Duodenal mucosa (tissue), 2 donors: ENCODE measurements around the gene MAZ.

ENCODE experiments used
- H3K27ac ChIP-seq: one replicate; pipeline ENCODE4 v1.7.0; 2013; ENCODE audit warnings: low read depth, low read length
- H3K27me3 ChIP-seq, 2 donors: one replicate each; pipeline ENCODE4 v1.7.0; 2013; ENCODE audit warnings: low read length in 2 of 2, control low read depth in 1 of 2; ENCODE audit not compliant: insufficient read depth in 2 of 2, control insufficient read depth in 1 of 2
- H3K36me3 ChIP-seq, 2 donors: one replicate each; pipeline ENCODE4 v1.7.0; 2013; ENCODE audit warnings: low read length in 2 of 2, control low read depth in 1 of 2; ENCODE audit not compliant: insufficient read depth in 2 of 2, control insufficient read depth in 1 of 2
- H3K4me1 ChIP-seq, 2 donors: one replicate each; pipeline ENCODE4 v1.7.0; 2013; ENCODE audit warnings: low read length in 2 of 2, control low read depth in 1 of 2; ENCODE audit not compliant: insufficient read depth in 2 of 2, control insufficient read depth in 1 of 2
- H3K4me3 ChIP-seq, 2 donors: one replicate each; pipeline ENCODE4 v1.7.0; 2013; ENCODE audit warnings: low read length in 2 of 2, low read depth in 1 of 2
- H3K9ac ChIP-seq, 2 donors: one replicate each; pipeline ENCODE4 v1.7.0; 2013; ENCODE audit warnings: low read length in 2 of 2, low read depth in 1 of 2
- H3K9me3 ChIP-seq, 2 donors: one replicate each; pipeline ENCODE4 v1.7.0; 2013; ENCODE audit warnings: low read length in 2 of 2, control low read depth in 1 of 2; ENCODE audit not compliant: control insufficient read depth in 1 of 2

The MAZ gene

GRCh38 chr16:29854520-29855100 lies 48.3 kb downstream of the MAZ start:
- no peaks in the 10 kb centered on the region for H3K9me3 ChIP-seq

GRCh38 chr16:29857133-29857760 lies 50.9 kb downstream of the MAZ start:
- peaks cover 14 to 22% of the 10 kb centered on the region in 2 donors for H3K4me1 ChIP-seq
- H3K27ac ChIP-seq = no peak overlapping the region
- no peak overlapping the region for H3K4me3 ChIP-seq
- no peak overlapping the region for H3K9ac ChIP-seq
- peaks cover 5 to 27% of the 10 kb centered on the region in 2 donors for H3K36me3 ChIP-seq
- H3K9me3 ChIP-seq = no peaks in the 10 kb centered on the region
- H3K27me3 ChIP-seq = no peaks in the 10 kb centered on the region

More at GRCh38 chr16:29854520-29855100, 48.3 kb downstream of the MAZ start:
- H3K4me3 ChIP-seq = no peak overlapping the region
- H3K9ac ChIP-seq = no peak overlapping the region
- H3K4me1 ChIP-seq = peaks cover 0 to 5% of the 10 kb centered on the region in 2 donors
- H3K27me3 ChIP-seq = no peaks in the 10 kb centered on the region
- H3K27ac ChIP-seq = no peak overlapping the region
- H3K36me3 ChIP-seq = peaks cover 5 to 16% of the 10 kb centered on the region in 2 donors

DNA sequence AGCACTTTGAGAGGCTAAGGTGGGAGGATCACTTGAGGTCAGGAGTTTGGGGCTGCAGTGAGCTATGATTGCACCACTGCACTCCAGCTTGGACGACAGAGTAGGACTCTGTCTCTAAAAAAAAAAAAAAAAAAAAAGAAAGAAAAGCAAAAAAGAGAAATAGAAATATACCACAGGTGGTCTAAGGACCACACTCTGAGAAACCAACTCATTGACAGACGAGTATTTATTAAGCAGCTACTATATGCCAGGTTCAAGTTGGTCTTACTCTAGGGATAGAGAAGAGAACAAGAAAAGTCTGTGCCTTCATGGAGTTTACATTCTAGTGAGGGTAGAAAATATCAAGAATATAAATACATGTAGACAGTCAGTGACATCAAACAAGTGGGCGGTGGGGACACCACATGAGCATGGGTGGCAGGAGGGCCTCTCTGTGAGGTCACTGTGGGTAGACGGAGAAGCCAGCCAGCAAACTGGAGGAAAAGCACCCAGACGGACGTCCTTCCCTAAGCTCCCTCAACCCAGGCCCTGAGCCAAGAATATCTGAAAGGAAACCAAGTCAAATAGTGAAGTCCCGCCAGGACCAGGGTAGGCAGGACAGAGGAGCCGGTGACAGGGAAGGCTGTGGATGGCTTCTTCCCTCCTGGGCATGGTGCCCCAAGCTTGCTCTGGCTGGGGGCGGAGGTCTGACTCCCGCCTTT lies 52.0 kb downstream of the MAZ start:
- H3K9ac ChIP-seq = no peak overlapping the region
- no peaks in the 10 kb centered on the region for H3K27me3 ChIP-seq
- peaks cover 5 to 27% of the 10 kb centered on the region in 2 donors for H3K36me3 ChIP-seq
- no peaks in the 10 kb centered on the region for H3K9me3 ChIP-seq
- no peak overlapping the region for H3K27ac ChIP-seq
- no peak overlapping the region for H3K4me3 ChIP-seq
- peaks cover 16 to 25% of the 10 kb centered on the region in 2 donors for H3K4me1 ChIP-seq

DNA sequence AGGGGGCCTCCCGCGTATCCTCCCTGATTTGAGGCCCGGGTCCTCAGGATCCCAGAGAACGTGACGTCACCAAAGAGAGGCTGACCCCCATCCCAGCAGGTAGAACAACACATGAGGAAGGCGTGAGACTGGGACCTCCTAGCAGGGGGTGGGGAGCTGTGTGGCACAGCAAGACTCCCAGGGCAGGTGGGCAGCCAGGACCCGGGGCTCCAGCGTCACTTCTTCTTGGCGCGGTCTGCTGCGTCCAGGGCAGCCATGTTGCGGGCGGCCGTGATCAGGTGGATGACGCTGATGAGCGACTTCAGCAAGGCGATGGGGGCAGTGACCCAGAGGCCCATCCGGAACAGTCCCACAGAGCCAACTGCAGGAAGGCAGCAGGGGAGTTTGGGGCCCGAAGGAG lies 52.6 kb downstream of the MAZ start:
- H3K36me3 ChIP-seq = peaks cover 5 to 27% of the 10 kb centered on the region in 2 donors
- H3K9me3 ChIP-seq = no peaks in the 10 kb centered on the region
- no peak overlapping the region for H3K4me3 ChIP-seq
- H3K27me3 ChIP-seq = no peaks in the 10 kb centered on the region
- H3K9ac ChIP-seq = no peak overlapping the region
- H3K27ac ChIP-seq = no peak overlapping the region
- H3K4me1 ChIP-seq = peaks cover 19 to 29% of the 10 kb centered on the region in 2 donors

GRCh38 chr16:29860218-29860617 lies 53.9 kb downstream of the MAZ start:
- H3K4me1 ChIP-seq = peaks cover 19 to 29% of the 10 kb centered on the region in 2 donors
- H3K27ac ChIP-seq = no peak overlapping the region
- no peaks in the 10 kb centered on the region for H3K9me3 ChIP-seq
- H3K36me3 ChIP-seq = peaks cover 5 to 27% of the 10 kb centered on the region in 2 donors
- no peaks in the 10 kb centered on the region for H3K27me3 ChIP-seq
- H3K4me3 ChIP-seq = no peak overlapping the region
- H3K9ac ChIP-seq = no peak overlapping the region
